Subcutaneous adipose tissue (tissue), 4 donors: ENCODE data around the gene GAST. TPM values are rescaled to one million over a fixed set of nuclear protein-coding genes. Genes with fewer than 3 reads are reported as not detected.

ENCODE experiments used
- total RNA-seq, 4 donors: library from RNA; depleted of rRNA; stranded (reverse); fragments of >200 nt; gene quantifications; one replicate each; pipeline ENCODE4 v1.1.0, GENCODE V29; 2016
- TF ChIP-seq, protein P1 (sequence below): fragments of 450-650 bp; IDR thresholded peaks from one replicate; pipeline ENCODE4 v1.5.1; 2016; ENCODE audit warnings: low read depth, mild to moderate bottlenecking, control low read depth, antibody characterized with exemption, moderate library complexity

The GAST gene
- total RNA-seq, 4 donors from 2014 or later: not detected

DNA sequence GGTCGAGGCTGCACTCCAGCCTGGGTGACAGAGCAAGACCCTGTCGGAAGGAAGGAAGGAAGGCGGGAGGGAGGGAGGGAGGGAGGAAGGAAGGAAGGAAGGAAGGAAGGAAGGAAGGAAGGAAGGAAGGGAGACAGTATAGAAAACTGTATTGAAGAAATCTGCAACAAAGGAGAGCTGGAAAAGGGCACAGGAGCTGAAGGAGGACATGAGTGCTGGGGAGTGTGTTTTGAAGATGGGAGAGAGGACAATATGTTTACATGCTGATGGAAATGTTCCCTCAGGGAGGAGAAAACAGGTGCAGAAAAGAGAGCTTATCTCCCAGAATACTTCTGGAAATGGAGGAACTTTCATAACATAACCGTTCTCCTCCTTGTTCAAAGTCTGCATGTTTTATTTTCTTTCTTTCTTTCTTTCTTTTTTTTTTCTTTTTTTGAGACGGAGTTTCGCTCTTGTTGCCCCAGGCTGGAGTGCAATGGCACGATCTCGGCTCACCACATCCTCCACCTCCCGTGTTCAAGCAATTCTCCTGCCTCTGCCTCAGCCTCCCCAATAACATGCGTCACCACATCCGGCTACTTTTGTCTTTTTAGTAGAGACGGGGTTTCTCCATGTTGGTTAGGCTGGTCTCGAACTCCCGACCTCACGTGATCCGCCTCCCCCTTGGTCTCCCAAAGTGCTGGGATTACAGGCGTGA lies 25.0 kb downstream of the GAST start:
- TF ChIP-seq, protein P1, sequence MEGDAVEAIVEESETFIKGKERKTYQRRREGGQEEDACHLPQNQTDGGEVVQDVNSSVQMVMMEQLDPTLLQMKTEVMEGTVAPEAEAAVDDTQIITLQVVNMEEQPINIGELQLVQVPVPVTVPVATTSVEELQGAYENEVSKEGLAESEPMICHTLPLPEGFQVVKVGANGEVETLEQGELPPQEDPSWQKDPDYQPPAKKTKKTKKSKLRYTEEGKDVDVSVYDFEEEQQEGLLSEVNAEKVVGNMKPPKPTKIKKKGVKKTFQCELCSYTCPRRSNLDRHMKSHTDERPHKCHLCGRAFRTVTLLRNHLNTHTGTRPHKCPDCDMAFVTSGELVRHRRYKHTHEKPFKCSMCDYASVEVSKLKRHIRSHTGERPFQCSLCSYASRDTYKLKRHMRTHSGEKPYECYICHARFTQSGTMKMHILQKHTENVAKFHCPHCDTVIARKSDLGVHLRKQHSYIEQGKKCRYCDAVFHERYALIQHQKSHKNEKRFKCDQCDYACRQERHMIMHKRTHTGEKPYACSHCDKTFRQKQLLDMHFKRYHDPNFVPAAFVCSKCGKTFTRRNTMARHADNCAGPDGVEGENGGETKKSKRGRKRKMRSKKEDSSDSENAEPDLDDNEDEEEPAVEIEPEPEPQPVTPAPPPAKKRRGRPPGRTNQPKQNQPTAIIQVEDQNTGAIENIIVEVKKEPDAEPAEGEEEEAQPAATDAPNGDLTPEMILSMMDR: no peak

DNA sequence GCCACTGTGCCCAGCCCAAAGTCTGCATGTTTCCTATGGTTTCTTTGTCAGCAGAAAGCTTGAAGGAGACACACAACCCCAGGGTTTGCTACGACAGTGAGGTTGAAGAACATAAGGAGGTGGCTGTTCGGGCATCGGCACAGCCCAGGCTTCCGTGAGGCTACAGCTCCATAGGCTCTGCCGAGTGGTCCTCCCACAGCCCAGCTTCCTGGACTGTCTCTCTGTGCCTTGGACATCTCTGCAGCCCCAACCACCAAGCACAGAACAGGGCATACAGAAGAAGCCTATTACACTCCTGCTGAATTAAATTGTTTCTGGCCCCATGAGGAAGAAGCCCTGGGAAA lies 25.5 kb downstream of the GAST start:
- TF ChIP-seq, protein P1: no peak

DNA sequence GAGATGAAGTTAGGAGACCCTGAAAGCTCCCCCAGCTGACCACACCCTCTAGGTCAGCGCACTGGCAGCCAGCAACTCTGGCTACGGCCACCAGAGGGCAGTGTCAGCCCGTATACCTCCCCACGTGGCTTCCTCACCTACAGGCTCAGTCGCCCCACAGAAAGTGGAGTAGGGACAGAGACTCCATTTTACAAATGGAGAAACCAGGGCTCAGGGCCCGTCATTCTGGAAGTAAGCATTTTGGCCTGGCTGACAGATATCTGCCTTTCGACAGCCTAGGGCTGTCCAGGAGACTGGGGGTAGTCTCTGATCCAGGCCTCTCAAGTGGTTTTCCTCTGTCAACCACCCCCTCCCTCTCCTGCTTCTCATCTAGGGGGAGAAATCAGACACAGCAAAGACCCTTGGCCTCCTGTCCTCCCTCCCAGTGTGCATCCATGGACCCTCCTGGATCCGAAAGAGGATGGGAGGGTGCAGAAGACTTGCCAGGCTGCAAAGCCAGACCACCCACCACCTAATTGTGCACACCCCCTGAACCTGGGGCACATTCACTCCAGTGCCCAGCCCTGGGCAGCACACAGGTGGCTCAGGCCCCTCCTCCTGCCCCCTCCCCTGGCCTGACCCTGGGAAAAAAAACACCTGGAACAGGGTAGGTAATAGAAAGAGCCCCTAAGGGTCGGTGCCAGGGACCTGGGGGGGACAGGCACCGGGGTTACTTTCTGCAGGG lies 26.1 kb downstream of the GAST start:
- TF ChIP-seq, protein P1: no peak

DNA sequence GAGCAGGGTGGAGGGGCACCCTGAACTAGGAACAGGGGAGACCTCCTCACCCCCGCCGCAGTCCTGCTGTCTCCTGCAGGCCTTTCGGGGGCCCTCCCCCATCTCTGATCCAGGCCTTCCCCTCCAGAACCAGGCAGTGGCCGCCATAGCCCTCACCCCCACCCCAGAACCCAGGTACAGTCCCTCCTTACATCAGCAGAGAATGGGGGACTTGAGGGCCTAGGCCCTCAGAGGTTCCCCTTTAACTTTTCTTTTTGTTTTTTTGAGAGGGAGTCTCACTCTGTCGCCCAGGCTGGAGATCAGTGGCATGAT lies 26.6 kb downstream of the GAST start:
- TF ChIP-seq, protein P1: no peak

DNA sequence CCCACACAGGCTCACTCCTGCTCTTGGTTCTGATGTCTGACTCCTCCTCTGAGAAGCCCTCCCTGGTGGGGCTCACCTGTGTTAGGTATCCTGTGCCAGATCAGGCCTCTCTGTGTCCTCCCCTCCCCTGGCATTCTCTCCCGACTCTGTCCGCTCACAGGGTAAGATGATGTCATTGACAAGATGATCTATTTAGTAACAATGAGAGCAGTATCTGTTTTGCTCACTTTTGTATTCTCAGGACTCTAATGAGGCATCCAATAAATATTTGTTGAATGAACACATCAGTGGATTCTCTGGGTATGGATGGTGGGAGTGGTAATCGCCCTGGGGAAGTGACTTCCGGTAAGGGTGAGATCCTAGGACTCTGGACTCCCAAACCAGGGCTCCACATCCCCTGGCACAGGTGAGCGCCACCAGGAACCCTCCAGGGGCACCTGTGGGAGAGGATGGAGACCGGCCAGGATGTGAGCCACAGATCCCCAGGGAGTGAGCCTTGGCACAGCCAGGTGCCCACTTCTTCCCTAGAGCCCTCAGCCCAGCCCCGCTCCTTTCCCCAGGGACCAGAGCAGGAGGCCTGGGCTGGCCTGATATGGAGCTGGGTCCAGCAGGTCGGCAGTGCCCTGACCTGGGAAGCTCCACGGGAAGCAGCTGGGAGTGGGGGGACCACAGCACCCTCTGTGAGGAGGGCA lies 27.7 kb downstream of the GAST start:
- TF ChIP-seq, protein P1: no peak

DNA sequence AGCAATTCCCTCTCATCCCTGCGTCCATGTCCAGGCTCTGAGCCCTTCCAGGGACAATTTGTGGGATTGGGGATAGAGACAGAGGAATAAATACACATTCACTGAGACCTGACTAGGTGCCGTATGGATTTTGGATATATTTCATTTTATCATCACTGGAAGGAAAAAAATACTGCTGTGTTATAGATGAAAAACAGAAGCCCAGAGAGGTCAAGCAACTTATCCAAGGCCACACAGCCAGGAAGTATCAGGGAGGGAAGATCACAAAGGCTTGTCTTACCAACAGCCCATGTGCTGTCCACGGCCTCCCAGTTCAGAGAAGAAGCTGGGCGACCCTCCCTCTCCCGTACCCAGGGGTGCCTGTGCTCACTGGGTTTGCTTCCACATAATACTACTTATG lies 28.4 kb downstream of the GAST start:
- TF ChIP-seq, protein P1: no peak

DNA sequence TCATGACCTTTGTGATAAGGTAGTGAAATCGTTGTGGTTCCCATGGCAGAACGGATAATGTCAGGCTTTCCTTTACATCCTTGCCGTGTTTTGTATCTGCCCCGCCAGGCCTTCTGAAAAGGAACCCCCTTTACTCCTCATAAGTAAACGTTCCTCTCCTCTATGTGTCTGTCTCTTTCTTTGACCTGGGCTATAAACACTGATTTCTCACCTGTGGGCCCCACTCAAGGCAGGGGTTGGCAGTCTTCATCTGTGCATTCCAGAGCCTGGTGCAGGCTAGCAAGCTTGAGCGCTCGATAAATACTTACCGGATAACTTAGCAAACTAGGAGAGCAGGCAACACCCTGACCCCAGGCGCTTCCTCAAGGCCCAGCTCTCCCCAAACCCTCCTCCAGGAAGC lies 29.6 kb downstream of the GAST start:
- TF ChIP-seq, protein P1: no peak
